Measurements from ENCODE around the gene FNBP1L. TPM values are rescaled to one million over a fixed set of nuclear protein-coding genes. Genes with fewer than 3 reads are reported as not detected.

Gene FNBP1L
- total RNA-seq, 3 donors from 2014 or later, result 33.1 to 117 (median 63.6) TPM

DNA sequence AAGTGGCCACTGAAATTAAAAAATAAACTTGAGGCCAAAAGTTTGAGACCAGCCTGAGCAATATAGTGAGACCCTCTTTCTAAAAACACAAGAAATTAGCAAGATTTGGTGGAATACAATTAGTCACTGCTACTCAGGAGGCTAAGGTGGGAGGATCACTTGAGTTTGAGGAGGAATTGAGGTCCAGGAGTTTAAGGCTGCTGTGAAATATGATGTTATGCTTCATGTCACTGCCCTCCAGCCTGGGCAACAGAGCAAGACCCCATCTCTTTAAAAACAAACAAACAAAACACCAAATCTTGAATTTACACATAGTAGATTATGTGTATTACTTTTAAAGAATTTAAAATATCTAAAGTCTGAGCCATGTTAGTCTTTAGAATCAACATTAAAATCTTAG is 6.3 kb upstream of the FNBP1L start:
- Histone ChIP-seq H3K27me3 (no peaks in the 10 kb centered on the region), H3K36me3 (no peaks in the 10 kb centered on the region), H3K4me3 (no peak overlapping the region), H3K4me1 (no peaks in the 10 kb centered on the region), H3K27ac (no peak overlapping the region), H3K9me3 (no peaks in the 10 kb centered on the region)
- intact Hi-C loops (cut with DNase I; ENCODE audit: low total_unique reads), result loop anchor here (10.0 kb wide), 1 partner anchor 97 kb away; the partner anchor contains the start of gene DR1
- TF ChIP-seq POLR2A (IDR thresholded peaks at IDR 0.05) (no peak), POLR2AphosphoS5 (IDR thresholded peaks at IDR 0.05) (no peak)
- TF ChIP-seq, protein P1, sequence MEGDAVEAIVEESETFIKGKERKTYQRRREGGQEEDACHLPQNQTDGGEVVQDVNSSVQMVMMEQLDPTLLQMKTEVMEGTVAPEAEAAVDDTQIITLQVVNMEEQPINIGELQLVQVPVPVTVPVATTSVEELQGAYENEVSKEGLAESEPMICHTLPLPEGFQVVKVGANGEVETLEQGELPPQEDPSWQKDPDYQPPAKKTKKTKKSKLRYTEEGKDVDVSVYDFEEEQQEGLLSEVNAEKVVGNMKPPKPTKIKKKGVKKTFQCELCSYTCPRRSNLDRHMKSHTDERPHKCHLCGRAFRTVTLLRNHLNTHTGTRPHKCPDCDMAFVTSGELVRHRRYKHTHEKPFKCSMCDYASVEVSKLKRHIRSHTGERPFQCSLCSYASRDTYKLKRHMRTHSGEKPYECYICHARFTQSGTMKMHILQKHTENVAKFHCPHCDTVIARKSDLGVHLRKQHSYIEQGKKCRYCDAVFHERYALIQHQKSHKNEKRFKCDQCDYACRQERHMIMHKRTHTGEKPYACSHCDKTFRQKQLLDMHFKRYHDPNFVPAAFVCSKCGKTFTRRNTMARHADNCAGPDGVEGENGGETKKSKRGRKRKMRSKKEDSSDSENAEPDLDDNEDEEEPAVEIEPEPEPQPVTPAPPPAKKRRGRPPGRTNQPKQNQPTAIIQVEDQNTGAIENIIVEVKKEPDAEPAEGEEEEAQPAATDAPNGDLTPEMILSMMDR (IDR thresholded peaks at IDR 0.05), result no peak
- no peak for DNase-seq (ENCODE audit: low spot score in 2 of 2)

- intact Hi-C loops (cut with DNase I; ENCODE audit: low total_unique reads), result loop anchor here (10.0 kb wide), 1 partner anchor 97 kb away; the partner anchor contains the start of gene DR1
- no peak overlapping the region for H3K4me3 ChIP-seq
- H3K36me3 ChIP-seq, result no peaks in the 10 kb centered on the region
- no peak overlapping the region for H3K27ac ChIP-seq
- DNase-seq (ENCODE audit: low spot score in 2 of 2), result no peak
- no peaks in the 10 kb centered on the region for H3K27me3 ChIP-seq
- H3K9me3 ChIP-seq, result no peaks in the 10 kb centered on the region
- TF ChIP-seq, protein P1 (IDR thresholded peaks at IDR 0.05), result no peak
- no peak for TF ChIP-seq POLR2AphosphoS5 (IDR thresholded peaks at IDR 0.05)
- no peak for TF ChIP-seq POLR2A (IDR thresholded peaks at IDR 0.05)
- no peaks in the 10 kb centered on the region for H3K4me1 ChIP-seq
These were observed 5.8 kb upstream of the FNBP1L start for GRCh38 chr1:93442008-93442666.

DNA sequence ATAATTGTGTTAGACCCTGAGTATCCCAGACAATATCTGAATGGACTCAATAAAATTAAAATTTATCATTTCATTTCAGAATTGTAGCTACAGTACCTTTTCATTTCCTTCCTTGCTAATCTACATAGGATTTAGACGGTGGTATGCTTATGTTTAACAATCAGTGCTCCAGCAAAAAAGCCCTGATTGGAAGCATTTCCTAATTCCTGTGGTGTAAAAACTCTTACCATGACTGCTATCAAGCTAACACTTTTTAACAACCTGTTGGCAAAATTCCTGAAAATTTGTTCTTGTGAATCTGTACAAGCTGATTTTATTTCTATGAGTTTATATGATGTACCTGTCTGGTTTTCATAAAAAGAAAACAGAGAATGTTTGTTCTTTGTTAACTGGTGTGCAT is 5.2 kb upstream of the FNBP1L start:
- Histone ChIP-seq H3K27ac (no peak overlapping the region), H3K4me1 (no peaks in the 10 kb centered on the region), H3K36me3 (no peaks in the 10 kb centered on the region), H3K27me3 (no peaks in the 10 kb centered on the region), H3K9me3 (no peaks in the 10 kb centered on the region), H3K4me3 (no peak overlapping the region)
- TF ChIP-seq POLR2A (IDR thresholded peaks at IDR 0.05) (no peak), POLR2AphosphoS5 (IDR thresholded peaks at IDR 0.05) (no peak)
- TF ChIP-seq, protein P1 (IDR thresholded peaks at IDR 0.05), result no peak
- intact Hi-C loops (cut with DNase I; ENCODE audit: low total_unique reads), result loop anchor here (10.0 kb wide), 1 partner anchor 98 kb away; the partner anchor contains the start of gene DR1
- DNase-seq (ENCODE audit: low spot score in 2 of 2), result no peak

GRCh38 chr1:93443454-93443853 is 4.5 kb upstream of the FNBP1L start:
- TF ChIP-seq POLR2A (IDR thresholded peaks at IDR 0.05) (no peak), POLR2AphosphoS5 (IDR thresholded peaks at IDR 0.05) (no peak)
- TF ChIP-seq, protein P1 (IDR thresholded peaks at IDR 0.05), result no peak
- intact Hi-C loops (cut with DNase I; ENCODE audit: low total_unique reads), result loop anchor here (10.0 kb wide), 1 partner anchor 99 kb away; the partner anchor contains the start of gene DR1
- no peak overlapping the region for H3K4me3 ChIP-seq
- no peaks in the 10 kb centered on the region for H3K36me3 ChIP-seq
- H3K27me3 ChIP-seq, result no peaks in the 10 kb centered on the region
- no peak overlapping the region for H3K27ac ChIP-seq
- no peaks in the 10 kb centered on the region for H3K9me3 ChIP-seq
- no peak for DNase-seq (ENCODE audit: low spot score in 2 of 2)
- no peaks in the 10 kb centered on the region for H3K4me1 ChIP-seq

- intact Hi-C loops (cut with DNase I; ENCODE audit: low total_unique reads), result loop anchor here (10.0 kb wide), 1 partner anchor 102 kb away; the partner anchor contains the start of gene DR1
- DNase-seq (ENCODE audit: low spot score in 2 of 2), result peak in 1 of 2 donors; percentile 73
- Histone ChIP-seq H3K9me3 (no peaks in the 10 kb centered on the region), H3K4me3 (peak overlapping the region; percentile 86 to 99 (median 98)), H3K27me3 (no peaks in the 10 kb centered on the region), H3K27ac (peak overlapping the region; percentile 92 to 97), H3K36me3 (no peaks in the 10 kb centered on the region), H3K4me1 (no peaks in the 10 kb centered on the region)
- TF ChIP-seq POLR2AphosphoS5 (IDR thresholded peaks at IDR 0.05) (peak in 2 of 3 donors; percentile 1 to 45), POLR2A (IDR thresholded peaks at IDR 0.05) (peak; percentile 23)
- TF ChIP-seq, protein P1 (IDR thresholded peaks at IDR 0.05), result no peak
These were observed 974 bp upstream of the FNBP1L start for GRCh38 chr1:93446837-93447451.
